Vagina (tissue), 2 donors: ENCODE measurements around the gene CSTPP1.

Source experiments
- POLR2A ChIP-seq, 2 donors: fragments of 450-650 bp; IDR thresholded peaks; one replicate each; pipeline ENCODE4 v1.6.1; 2017; ENCODE audit warnings: antibody characterized with exemption in 2 of 2, mild to moderate bottlenecking in 2 of 2, moderate library complexity in 2 of 2
- POLR2AphosphoS5 ChIP-seq, 2 donors: sonication (generic); formaldehyde crosslinking; IDR thresholded peaks; one replicate each; pipeline ENCODE4 v1.9.0; 2017; ENCODE audit warnings: antibody characterized with exemption in 2 of 2, mild to moderate bottlenecking in 2 of 2, low read depth in 1 of 2; ENCODE audit not compliant: insufficient read depth in 1 of 2
- TF ChIP-seq, protein P1 (sequence below), 3 experiments: fragments of 450-650 bp in 2 of 3; fragments of 200-600 bp in 1 of 3; sonication (generic) in 1 of 3; IDR thresholded peaks; one replicate each; pipeline ENCODE4 v1.5.1; 2017 to 2019; ENCODE audit warnings: antibody characterized with exemption in 3 of 3, mild to moderate bottlenecking in 2 of 3, moderate library complexity in 2 of 3

DNA sequence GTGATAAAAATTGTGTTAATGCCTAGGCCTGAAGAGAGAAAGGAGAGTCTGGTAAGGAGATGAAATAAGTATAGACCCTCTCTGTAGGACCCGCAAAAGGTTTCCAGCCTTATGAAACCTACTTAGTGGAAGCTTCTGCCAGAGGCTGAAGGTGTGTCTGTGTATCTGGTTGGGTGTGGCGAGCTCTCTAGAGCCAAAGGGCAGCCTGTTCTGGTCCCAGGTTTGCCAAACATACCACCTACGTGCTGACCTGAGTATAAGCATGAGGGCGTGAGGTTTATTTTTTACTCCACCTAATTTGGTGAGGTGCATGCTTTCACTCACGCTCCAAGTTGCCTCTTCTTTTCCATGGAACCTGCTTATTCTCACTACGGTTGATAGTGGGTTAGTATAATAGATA lies 5.6 kb downstream of the CSTPP1 start:
- TF ChIP-seq, protein P1, sequence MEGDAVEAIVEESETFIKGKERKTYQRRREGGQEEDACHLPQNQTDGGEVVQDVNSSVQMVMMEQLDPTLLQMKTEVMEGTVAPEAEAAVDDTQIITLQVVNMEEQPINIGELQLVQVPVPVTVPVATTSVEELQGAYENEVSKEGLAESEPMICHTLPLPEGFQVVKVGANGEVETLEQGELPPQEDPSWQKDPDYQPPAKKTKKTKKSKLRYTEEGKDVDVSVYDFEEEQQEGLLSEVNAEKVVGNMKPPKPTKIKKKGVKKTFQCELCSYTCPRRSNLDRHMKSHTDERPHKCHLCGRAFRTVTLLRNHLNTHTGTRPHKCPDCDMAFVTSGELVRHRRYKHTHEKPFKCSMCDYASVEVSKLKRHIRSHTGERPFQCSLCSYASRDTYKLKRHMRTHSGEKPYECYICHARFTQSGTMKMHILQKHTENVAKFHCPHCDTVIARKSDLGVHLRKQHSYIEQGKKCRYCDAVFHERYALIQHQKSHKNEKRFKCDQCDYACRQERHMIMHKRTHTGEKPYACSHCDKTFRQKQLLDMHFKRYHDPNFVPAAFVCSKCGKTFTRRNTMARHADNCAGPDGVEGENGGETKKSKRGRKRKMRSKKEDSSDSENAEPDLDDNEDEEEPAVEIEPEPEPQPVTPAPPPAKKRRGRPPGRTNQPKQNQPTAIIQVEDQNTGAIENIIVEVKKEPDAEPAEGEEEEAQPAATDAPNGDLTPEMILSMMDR (IDR thresholded peaks at IDR 0.05): no peak
- TF ChIP-seq POLR2A (IDR thresholded peaks at IDR 0.05) (no peak), POLR2AphosphoS5 (IDR thresholded peaks at IDR 0.05; ENCODE audit: insufficient read depth in 1 of 2, low read depth in 1 of 2) (no peak)
